ENCODE results near the gene PRAMEF15. TPM values are rescaled to one million over a fixed set of nuclear protein-coding genes. Genes with fewer than 3 reads are reported as not detected.
"Not testable (repeated sequence)": the region's sequence is repeated elsewhere in the genome, so short reads cannot be mapped to it uniquely, and the experiment has no call there.

Gene PRAMEF15
- total and polyA plus RNA-seq, 10 of the 15 experiments (the other 5 are each of a cell fraction or from before 2014, with no cell fraction given) = not detected

DNA sequence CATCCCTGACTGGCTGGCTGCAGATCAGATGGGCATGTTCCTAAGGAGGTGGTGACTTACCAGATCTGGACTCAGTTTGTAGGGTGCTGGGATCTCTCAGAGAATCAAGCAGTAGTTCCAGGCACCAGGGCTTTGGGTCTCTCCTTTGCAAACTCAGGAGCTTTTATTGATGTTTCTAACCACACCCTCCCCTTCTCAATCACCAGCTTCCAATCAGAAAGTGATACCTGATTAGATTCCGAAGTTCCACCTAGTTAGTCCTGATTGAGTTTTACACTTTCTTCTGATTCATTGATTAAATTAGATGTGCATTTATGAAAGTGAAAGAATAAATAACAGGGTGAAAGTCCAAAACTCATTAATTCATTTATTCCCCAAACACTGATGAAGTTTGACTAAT lies 30.3 kb upstream of the PRAMEF15 start, which contains the start of gene PRAMEF8:
TSS of gene PRAMEF8 (minus strand) at position 101 of the 400 bp plus-strand sequence. CDS start 1,046 bp downstream, outside the sequence.
- no CpG with 5 or more reads among the region's 1 CpG for WGBS (ENCODE audit: insufficient coverage, insufficient replicate concordance, low lambda C conversion rate, missing lambda C conversion rate)
- SMC1A ChIA-PET (ENCODE audit: uncharacterized antibody, unreplicated experiment); BruUV-seq (replicated peaks); ATAC-seq; RAD21 ChIA-PET (ENCODE audit: unreplicated experiment); H3K4me1 ChIP-seq (ENCODE audit: control insufficient read depth, insufficient read depth, low read length); H3K4me2 ChIP-seq (ENCODE audit: control insufficient read depth, insufficient read depth); CTCF ChIA-PET; H3K9ac ChIP-seq (ENCODE audit: control insufficient read depth, insufficient read depth, low read length); H3K27me3 ChIP-seq (replicated peaks in 1 of 2; ENCODE audit: control insufficient read depth in 2 of 2, insufficient read depth in 2 of 2, low read length in 1 of 2); FAIRE-seq; H3K36me3 ChIP-seq (ENCODE audit: control insufficient read depth in 2 of 2, insufficient read depth in 2 of 2, low read length in 1 of 2); DNase-seq (ENCODE audit: low read depth, low spot score); H3K9me3 ChIP-seq (replicated peaks; ENCODE audit: control insufficient read depth, insufficient read depth, low read length); H4K20me1 ChIP-seq (ENCODE audit: control insufficient read depth, insufficient read depth); in situ Hi-C loops (cut with MboI); H3K4me3 ChIP-seq; POLR2A ChIA-PET; H3K79me2 ChIP-seq (ENCODE audit: control insufficient read depth, insufficient read depth, low read length); H3K27ac ChIP-seq (ENCODE audit: control insufficient read depth, insufficient read depth); intact Hi-C loops (cut with micrococcal nuclease; ENCODE audit: unreplicated experiment); H2AFZ ChIP-seq (ENCODE audit: control insufficient read depth, low read depth, low read length): not testable (repeated sequence)

GRCh38 chr1:13289030-13289429 lies 26.4 kb upstream of the PRAMEF15 start:
- SMC1A ChIA-PET (ENCODE audit: uncharacterized antibody, unreplicated experiment); H3K4me1 ChIP-seq (ENCODE audit: control insufficient read depth, insufficient read depth, low read length); CTCF ChIA-PET; H4K20me1 ChIP-seq (ENCODE audit: control insufficient read depth, insufficient read depth); POLR2A ChIA-PET; H3K9ac ChIP-seq (ENCODE audit: control insufficient read depth, insufficient read depth, low read length); FAIRE-seq; H3K27me3 ChIP-seq (replicated peaks in 1 of 2; ENCODE audit: control insufficient read depth in 2 of 2, insufficient read depth in 2 of 2, low read length in 1 of 2); H3K4me3 ChIP-seq; BruUV-seq (replicated peaks); ATAC-seq; RAD21 ChIA-PET (ENCODE audit: unreplicated experiment); H2AFZ ChIP-seq (ENCODE audit: control insufficient read depth, low read depth, low read length); H3K9me3 ChIP-seq (replicated peaks; ENCODE audit: control insufficient read depth, insufficient read depth, low read length); intact Hi-C loops (cut with micrococcal nuclease; ENCODE audit: unreplicated experiment); H3K4me2 ChIP-seq (ENCODE audit: control insufficient read depth, insufficient read depth); H3K27ac ChIP-seq (ENCODE audit: control insufficient read depth, insufficient read depth); DNase-seq (ENCODE audit: low read depth, low spot score); in situ Hi-C loops (cut with MboI); H3K36me3 ChIP-seq (ENCODE audit: control insufficient read depth in 2 of 2, insufficient read depth in 2 of 2, low read length in 1 of 2); H3K79me2 ChIP-seq (ENCODE audit: control insufficient read depth, insufficient read depth, low read length): not testable (repeated sequence)
- 8% methylated on average over 1 of the region's 3 CpGs for WGBS (ENCODE audit: insufficient coverage, insufficient replicate concordance, low lambda C conversion rate, missing lambda C conversion rate)

DNA sequence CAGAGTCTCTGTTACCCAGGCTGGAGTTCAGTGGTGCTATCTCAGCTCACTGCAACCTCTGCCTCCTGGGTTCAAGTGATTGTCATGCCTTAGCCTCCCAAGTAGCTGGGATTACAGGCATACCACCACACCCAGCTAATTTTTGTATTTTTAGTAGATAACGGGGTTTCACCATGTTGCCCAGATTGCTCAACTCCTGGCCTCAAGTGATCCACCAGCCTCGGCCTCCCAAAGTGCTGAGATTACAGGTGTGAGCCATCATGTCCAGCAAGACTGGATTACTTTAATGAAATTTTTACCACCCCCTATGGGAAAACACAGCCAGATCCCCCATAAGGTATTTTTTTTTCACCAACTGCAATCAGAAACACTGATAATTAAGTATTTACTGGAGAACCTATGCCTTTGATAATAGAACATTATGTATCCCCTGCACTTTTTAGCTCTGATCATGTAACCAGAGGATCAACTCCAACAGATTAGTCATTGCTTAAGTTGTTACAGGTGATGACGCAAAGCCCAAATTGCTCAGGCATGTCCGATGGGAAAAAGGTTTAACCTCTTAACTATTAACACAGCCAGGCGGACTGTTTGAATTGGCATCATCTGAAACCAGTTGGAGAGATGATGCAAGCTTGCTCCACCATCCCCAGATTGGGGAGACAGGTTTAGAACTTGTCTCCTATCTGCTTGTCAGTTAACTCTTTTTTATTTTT lies 18.0 kb upstream of the PRAMEF15 start:
- SMC1A ChIA-PET (ENCODE audit: uncharacterized antibody, unreplicated experiment); FAIRE-seq: not testable (repeated sequence)
- 7% methylated on average over 1 of the region's 5 CpGs for WGBS (ENCODE audit: insufficient coverage, insufficient replicate concordance, low lambda C conversion rate, missing lambda C conversion rate)

DNA sequence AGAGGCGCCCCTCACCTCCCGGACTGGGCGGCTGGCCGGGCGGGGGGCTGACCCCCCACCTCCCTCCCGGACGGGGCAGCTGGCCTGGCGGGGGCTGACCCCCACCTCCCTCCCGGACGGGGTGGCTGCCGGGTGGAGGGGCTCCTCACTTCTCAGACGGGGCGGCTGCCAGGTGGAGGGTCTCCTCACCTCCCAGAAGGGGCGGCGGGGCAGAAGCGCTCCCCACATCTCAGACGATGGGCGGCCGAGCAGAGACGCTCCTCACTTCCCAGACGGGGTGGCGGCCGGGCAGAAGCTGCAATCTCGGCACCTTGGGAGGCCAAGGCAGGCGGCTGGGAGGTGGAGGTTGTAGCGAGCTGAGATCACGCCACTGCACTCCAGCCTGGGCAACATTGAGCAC lies 16.7 kb upstream of the PRAMEF15 start:
- H2AFZ ChIP-seq (ENCODE audit: control insufficient read depth, low read depth, low read length); ATAC-seq; H3K79me2 ChIP-seq (ENCODE audit: control insufficient read depth, insufficient read depth, low read length); RAD21 ChIA-PET (ENCODE audit: unreplicated experiment); CTCF ChIA-PET; H4K20me1 ChIP-seq (ENCODE audit: control insufficient read depth, insufficient read depth); POLR2A ChIA-PET; BruUV-seq (replicated peaks); H3K9me3 ChIP-seq (replicated peaks; ENCODE audit: control insufficient read depth, insufficient read depth, low read length); FAIRE-seq; H3K4me2 ChIP-seq (ENCODE audit: control insufficient read depth, insufficient read depth); H3K4me3 ChIP-seq; H3K9ac ChIP-seq (ENCODE audit: control insufficient read depth, insufficient read depth, low read length); H3K4me1 ChIP-seq (ENCODE audit: control insufficient read depth, insufficient read depth, low read length); SMC1A ChIA-PET (ENCODE audit: uncharacterized antibody, unreplicated experiment); H3K27me3 ChIP-seq (replicated peaks in 1 of 2; ENCODE audit: control insufficient read depth in 2 of 2, insufficient read depth in 2 of 2, low read length in 1 of 2); H3K27ac ChIP-seq (ENCODE audit: control insufficient read depth, insufficient read depth); intact Hi-C loops (cut with micrococcal nuclease; ENCODE audit: unreplicated experiment); in situ Hi-C loops (cut with MboI); H3K36me3 ChIP-seq (ENCODE audit: control insufficient read depth in 2 of 2, insufficient read depth in 2 of 2, low read length in 1 of 2); DNase-seq (ENCODE audit: low read depth, low spot score): not testable (repeated sequence)
- 83% methylated on average over 5 of the region's 27 CpGs for WGBS (ENCODE audit: insufficient coverage, insufficient replicate concordance, low lambda C conversion rate, missing lambda C conversion rate)

More for the DNA sequence above, 18.0 kb upstream of the PRAMEF15 start:
- POLR2A ChIA-PET; H3K9ac ChIP-seq (ENCODE audit: control insufficient read depth, insufficient read depth, low read length); H3K27ac ChIP-seq (ENCODE audit: control insufficient read depth, insufficient read depth); CTCF ChIA-PET; in situ Hi-C loops (cut with MboI); H3K79me2 ChIP-seq (ENCODE audit: control insufficient read depth, insufficient read depth, low read length); H3K27me3 ChIP-seq (replicated peaks in 1 of 2; ENCODE audit: control insufficient read depth in 2 of 2, insufficient read depth in 2 of 2, low read length in 1 of 2); ATAC-seq; H3K4me2 ChIP-seq (ENCODE audit: control insufficient read depth, insufficient read depth); H3K4me1 ChIP-seq (ENCODE audit: control insufficient read depth, insufficient read depth, low read length); H3K4me3 ChIP-seq; DNase-seq (ENCODE audit: low read depth, low spot score); H2AFZ ChIP-seq (ENCODE audit: control insufficient read depth, low read depth, low read length); intact Hi-C loops (cut with micrococcal nuclease; ENCODE audit: unreplicated experiment); H3K36me3 ChIP-seq (ENCODE audit: control insufficient read depth in 2 of 2, insufficient read depth in 2 of 2, low read length in 1 of 2); BruUV-seq (replicated peaks); RAD21 ChIA-PET (ENCODE audit: unreplicated experiment); H4K20me1 ChIP-seq (ENCODE audit: control insufficient read depth, insufficient read depth); H3K9me3 ChIP-seq (replicated peaks; ENCODE audit: control insufficient read depth, insufficient read depth, low read length): not testable (repeated sequence)
